AG20443 (cell line): ENCODE results near the gene ZNF800.
A peak's percentile ranks its signal among the peaks of the same experiment; 100 is the strongest.

Experiments
- DNase-seq: peaks from one replicate; pipeline ENCODE4 v3.0.0; 2012; ENCODE audit warnings: low spot score, mixed read lengths

ZNF800 gene

GRCh38 chr7:127347567-127348246 is 44.8 kb downstream of the ZNF800 start:
- peak; percentile 95 for DNase-seq

GRCh38 chr7:127346575-127347256 is 45.8 kb downstream of the ZNF800 start:
- no peak for DNase-seq

- DNase-seq = no peak
Measured at GRCh38 chr7:127342596-127342995, 49.9 kb downstream of the ZNF800 start.

GRCh38 chr7:127338122-127338521 is 54.4 kb downstream of the ZNF800 start:
- DNase-seq = no peak

- DNase-seq = no peak
Measured at GRCh38 chr7:127337581-127337980, 54.9 kb downstream of the ZNF800 start.

GRCh38 chr7:127336458-127336857 is 56.0 kb downstream of the ZNF800 start:
- DNase-seq = no peak

- DNase-seq = no peak
Measured at GRCh38 chr7:127332880-127333279, 59.6 kb downstream of the ZNF800 start.

GRCh38 chr7:127330070-127330469 is 62.4 kb downstream of the ZNF800 start:
- no peak for DNase-seq

- no peak for DNase-seq
Measured at GRCh38 chr7:127322832-127323493, 69.5 kb downstream of the ZNF800 start.

GRCh38 chr7:127322351-127322750 is 70.2 kb downstream of the ZNF800 start:
- no peak for DNase-seq

- no peak for DNase-seq
Measured at GRCh38 chr7:127320974-127321373, 71.5 kb downstream of the ZNF800 start.
